Activated CD4-positive, alpha-beta T cell treated with anti-CD3 and anti-CD28 coated beads for 36 hours (primary cell): ENCODE data around the gene SPDYE1. TPM values are rescaled to one million over a fixed set of nuclear protein-coding genes. Genes with fewer than 3 reads are reported as not detected.
A peak's percentile ranks its signal among the peaks of the same experiment; 100 is the strongest.
"Not testable (repeated sequence)": the region's sequence is repeated elsewhere in the genome, so short reads cannot be mapped to it uniquely, and the experiment has no call there.

Experiments used
- ATAC-seq: fragments of 200-7000 bp; cut with Tn5 transposase; one replicate; pipeline ENCODE4 v1.10.0; 2021; ENCODE audit warnings: mild to moderate bottlenecking, moderate library complexity
- CTCF ChIA-PET: fragments of 350-600 bp; sonication (Branson Sonifier 250); formaldehyde crosslinking; loops from one replicate; lab custom pipeline; 2021; ENCODE audit warnings: antibody characterized with exemption; lab: Charles Lee
- POLR2A ChIA-PET: fragments of 350-600 bp; sonication (Branson Sonifier 250); formaldehyde crosslinking; loops from one replicate; lab custom pipeline; 2021; ENCODE audit warnings: antibody characterized with exemption, inconsistent platforms; lab: Charles Lee
- DNase-seq: peaks from one replicate; pipeline ENCODE4 v3.0.0-alpha.2; 2020
- H3K27ac Mint-ChIP-seq: one replicate; pipeline ENCODE4 v1.8.0; 2021; ENCODE audit warnings: mixed read lengths
- H3K27me3 Mint-ChIP-seq: one replicate; pipeline ENCODE4 v1.8.0; 2021; ENCODE audit warnings: mixed read lengths
- H3K36me3 Mint-ChIP-seq: one replicate; pipeline ENCODE4 v1.8.0; 2021; ENCODE audit warnings: low read depth, mixed read lengths
- H3K4me1 Mint-ChIP-seq: one replicate; pipeline ENCODE4 v1.8.0; 2021; ENCODE audit warnings: mixed read lengths
- H3K4me3 Mint-ChIP-seq: one replicate; pipeline ENCODE4 v1.8.0; 2021; ENCODE audit warnings: mild to moderate bottlenecking, moderate library complexity, mixed read lengths
- H3K9me3 Mint-ChIP-seq: one replicate; pipeline ENCODE4 v1.8.0; 2021; ENCODE audit warnings: low read depth, mixed read lengths
- intact Hi-C, 2 experiments: fragments of 100-400 bp; cut with DNase I in 1 of 2; cut with micrococcal nuclease in 1 of 2; formaldehyde crosslinking; loops; one replicate each; pipeline versions ENCODE4 v1.14.2 to v1.15.1; 2022 to 2024; cut with DNase I, micrococcal nuclease
- total RNA-seq, 2 experiments: library from RNA; stranded (reverse); gene quantifications; one replicate each; pipeline ENCODE4 v1.2.3, GENCODE V29; 2021

SPDYE1 gene
- total RNA-seq, 2 experiments from 2014 or later, result not detected

DNA sequence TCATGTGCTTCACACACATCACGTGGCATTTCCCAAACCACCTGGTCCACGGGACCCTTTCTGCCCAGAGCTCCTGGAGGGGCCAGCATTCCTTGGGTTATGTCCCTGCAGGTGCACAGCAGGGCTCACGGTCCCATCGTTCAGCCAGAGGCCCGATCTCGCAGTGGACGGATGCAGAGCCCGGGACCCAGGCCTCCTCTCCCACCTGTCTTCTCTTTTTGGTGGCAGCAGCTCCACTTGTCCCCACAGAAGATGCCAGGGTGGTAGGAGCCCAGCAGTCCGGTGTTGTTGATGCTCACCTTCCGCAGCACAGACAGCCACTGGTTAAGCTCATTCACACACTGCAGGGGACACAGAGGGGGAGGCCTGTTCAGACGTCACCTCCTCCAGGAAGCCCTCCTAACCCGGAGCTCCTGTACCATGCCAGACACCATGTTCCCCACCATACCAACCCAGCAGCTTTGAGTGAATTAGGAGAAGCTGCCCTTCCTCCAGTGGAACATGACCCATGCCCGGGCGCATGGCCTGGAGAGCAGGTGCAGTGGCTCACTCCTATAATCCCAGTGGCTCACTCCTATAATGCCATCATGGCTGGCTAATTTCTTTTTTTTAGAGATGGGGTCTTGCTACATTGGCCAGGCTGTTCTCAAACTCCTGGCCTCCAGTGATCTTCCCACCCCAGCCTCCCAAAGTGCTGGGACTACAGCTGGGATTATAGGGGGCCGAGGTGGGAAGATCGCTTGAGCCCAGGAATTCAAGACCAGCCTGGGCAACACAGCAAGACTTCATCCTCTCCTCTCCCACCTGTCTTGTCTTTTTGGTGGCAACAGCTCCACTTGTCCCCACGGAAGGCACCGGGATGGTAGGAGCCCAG, 36.5 kb downstream of the SPDYE1 start:
- CTCF ChIA-PET, ATAC-seq, H3K27ac Mint-ChIP-seq, intact Hi-C loops, H3K4me3 Mint-ChIP-seq, H3K27me3 Mint-ChIP-seq, DNase-seq, H3K9me3 Mint-ChIP-seq, H3K4me1 Mint-ChIP-seq, POLR2A ChIA-PET: not testable (repeated sequence)
- peaks cover 12% of the 10 kb centered on the region for H3K36me3 Mint-ChIP-seq

DNA sequence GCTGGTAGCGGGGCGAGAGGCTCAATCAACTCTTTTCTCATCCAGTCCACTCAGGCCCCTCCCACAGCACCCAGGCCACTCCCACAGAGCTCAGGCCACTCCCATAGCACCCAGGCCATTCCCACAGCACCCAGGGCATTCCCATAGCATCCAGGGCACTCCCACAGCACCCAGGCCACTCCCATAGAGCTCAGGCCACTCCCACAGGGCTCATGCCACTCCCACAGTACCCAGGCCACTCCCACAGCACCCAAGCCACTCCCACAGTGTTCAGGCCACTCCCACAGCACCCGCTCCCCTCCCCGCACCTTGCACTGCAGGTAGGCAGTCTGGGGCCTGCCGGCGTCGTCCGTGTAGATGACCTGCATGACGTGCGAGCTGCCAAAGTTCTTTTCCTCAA, 38.7 kb downstream of the SPDYE1 start:
- H3K27me3 Mint-ChIP-seq, H3K4me3 Mint-ChIP-seq, POLR2A ChIA-PET, H3K9me3 Mint-ChIP-seq, CTCF ChIA-PET, H3K27ac Mint-ChIP-seq, intact Hi-C loops: not testable (repeated sequence)
- peaks cover 11% of the 10 kb centered on the region for H3K4me1 Mint-ChIP-seq
- ATAC-seq, result peak; percentile 37
- peaks cover 13% of the 10 kb centered on the region for H3K36me3 Mint-ChIP-seq
- DNase-seq, result peak; percentile 71

DNA sequence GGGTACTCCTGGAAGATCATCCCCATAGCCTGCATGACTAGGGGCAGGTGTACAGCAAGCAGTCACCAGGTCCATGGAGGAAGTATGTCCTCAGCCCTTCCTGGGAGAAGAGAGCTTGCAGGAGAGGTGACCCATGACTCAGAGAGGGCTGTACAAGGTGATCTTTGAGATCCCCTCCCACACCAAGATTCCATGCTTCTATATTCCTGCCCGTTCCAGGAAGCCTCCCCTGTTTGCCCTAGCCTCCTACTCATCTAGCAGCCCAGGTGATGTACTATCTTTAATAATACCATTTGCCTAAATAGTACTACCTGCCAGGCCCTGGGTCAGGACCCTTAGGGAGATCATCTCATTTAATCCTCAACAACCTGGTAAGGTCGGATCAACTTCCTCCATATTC, 40.3 kb downstream of the SPDYE1 start:
- H3K27me3 Mint-ChIP-seq, H3K9me3 Mint-ChIP-seq, DNase-seq, ATAC-seq, H3K4me3 Mint-ChIP-seq, CTCF ChIA-PET, H3K27ac Mint-ChIP-seq, intact Hi-C loops: not testable (repeated sequence)
- POLR2A ChIA-PET, result interaction anchor here (0.6 kb wide), 1 partner anchor 104 kb away, joined by 6 read pairs; no protein-coding TSS in a partner anchor
- peaks cover 12% of the 10 kb centered on the region for H3K4me1 Mint-ChIP-seq
- peaks cover 11% of the 10 kb centered on the region for H3K36me3 Mint-ChIP-seq

DNA sequence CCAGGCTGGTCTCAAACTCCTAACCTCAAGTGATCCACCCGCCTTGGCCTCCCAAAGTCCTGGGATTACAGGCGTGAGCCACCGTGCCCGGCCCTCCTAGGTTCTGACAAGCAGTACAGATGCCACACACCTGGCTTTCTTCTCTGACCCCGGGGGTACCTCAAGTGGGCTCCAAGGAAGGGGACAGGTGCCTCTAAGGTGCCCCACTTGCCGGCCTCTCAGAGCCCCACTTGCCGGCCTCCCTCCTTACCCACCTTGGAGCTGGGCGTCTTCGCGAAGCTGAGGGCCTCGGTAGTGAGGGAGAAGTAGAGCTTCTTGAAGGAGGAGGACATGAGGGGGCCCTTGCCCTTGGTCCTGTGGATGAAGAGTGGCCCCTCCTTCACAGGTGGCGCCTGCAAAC, 40.9 kb downstream of the SPDYE1 start:
- intact Hi-C loops, H3K27ac Mint-ChIP-seq, POLR2A ChIA-PET, H3K4me3 Mint-ChIP-seq, DNase-seq, H3K9me3 Mint-ChIP-seq, ATAC-seq, H3K27me3 Mint-ChIP-seq, CTCF ChIA-PET, H3K36me3 Mint-ChIP-seq: not testable (repeated sequence)
- peaks cover 12% of the 10 kb centered on the region for H3K4me1 Mint-ChIP-seq

DNA sequence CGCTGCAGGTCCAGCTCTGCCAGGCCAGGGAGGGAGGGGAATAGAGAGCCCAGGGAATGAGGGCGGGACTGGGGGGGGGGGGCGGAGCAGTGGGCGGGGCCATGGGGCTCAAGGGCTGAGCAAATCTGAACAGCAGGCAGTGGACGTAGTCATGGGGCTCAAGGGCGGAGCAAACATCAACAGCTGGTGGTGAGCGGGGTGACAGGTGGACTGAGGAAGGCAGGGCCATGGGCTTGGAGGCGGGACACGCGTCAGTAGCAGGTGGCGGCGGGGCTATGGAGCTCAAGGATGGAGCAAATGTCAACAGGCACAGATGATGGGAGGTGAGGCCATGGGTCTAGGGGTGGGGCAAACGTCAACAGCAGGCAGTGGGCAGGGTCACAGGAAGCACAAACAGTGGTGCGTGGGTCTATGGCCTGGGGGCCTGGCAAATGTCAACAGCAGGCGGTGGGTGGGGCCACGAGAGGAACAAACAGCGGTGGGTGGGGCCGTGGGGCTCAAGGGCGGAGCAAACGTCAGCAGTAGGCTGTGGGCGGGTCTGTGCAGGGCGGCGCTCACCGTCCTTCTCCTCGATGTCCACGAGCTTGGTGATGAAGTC, 41.4 kb downstream of the SPDYE1 start:
- H3K4me3 Mint-ChIP-seq, result peak overlapping the region; percentile 40
- POLR2A ChIA-PET, H3K9me3 Mint-ChIP-seq, H3K27me3 Mint-ChIP-seq, CTCF ChIA-PET, H3K36me3 Mint-ChIP-seq: not testable (repeated sequence)
- peak overlapping the region; percentile 80 for H3K27ac Mint-ChIP-seq
- peaks cover 17% of the 10 kb centered on the region for H3K4me1 Mint-ChIP-seq
- ATAC-seq (peak; percentile 71), DNase-seq (peak; percentile 92)
- intact Hi-C loops, result loop anchor here in 1 of 2 experiments (1.0 kb wide), 1 partner anchor 161 kb away; the partner anchor contains the start of gene YKT6

DNA sequence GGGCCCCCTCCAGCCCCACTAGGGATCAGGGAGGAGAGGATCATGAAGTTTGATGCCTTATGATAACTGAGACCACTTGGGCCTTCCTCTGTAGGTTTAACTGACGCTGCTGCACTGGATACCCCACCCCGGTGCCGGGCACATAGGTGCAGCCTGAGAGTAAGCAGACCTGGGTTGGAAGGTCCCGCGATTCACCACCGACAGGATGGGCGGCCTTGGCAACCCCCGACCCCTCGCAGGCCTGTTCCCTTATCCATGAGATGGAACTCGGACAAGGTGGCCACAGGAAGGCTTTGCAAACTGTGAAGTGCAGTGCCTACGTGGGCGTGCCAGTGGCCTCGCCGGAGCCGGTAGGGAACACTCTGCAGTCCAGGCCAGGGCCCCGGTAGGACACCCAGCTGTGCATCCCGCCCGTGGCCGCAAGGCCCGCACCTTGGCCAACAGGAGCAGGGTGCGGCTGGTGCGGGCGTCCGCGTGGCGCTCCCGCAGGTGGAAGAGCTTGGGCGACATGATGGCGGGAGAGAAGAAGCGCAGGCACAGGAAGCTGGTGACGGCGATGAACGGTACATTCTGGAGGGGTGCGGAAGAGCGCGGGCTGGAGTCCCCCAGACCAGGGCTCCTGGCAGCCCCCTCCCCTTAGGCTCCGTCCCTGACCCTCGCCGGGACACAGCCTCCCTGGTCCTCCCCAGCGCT, 42.2 kb downstream of the SPDYE1 start:
- H3K27me3 Mint-ChIP-seq, H3K36me3 Mint-ChIP-seq, H3K9me3 Mint-ChIP-seq, POLR2A ChIA-PET, CTCF ChIA-PET: not testable (repeated sequence)
- ATAC-seq (peak; percentile 21), DNase-seq (peak; percentile 6)
- intact Hi-C loops, result loop anchor here in 1 of 2 experiments (1.0 to 10.0 kb wide), 5 partner anchors 21 to 1108 kb away; partner anchors contain the start of genes MRPL32, NUDCD3, POLD2 and PSMA2
- H3K27ac Mint-ChIP-seq, result peak overlapping the region; percentile 63
- peak overlapping the region; percentile 77 for H3K4me3 Mint-ChIP-seq
- H3K4me1 Mint-ChIP-seq, result peaks cover 18% of the 10 kb centered on the region

DNA sequence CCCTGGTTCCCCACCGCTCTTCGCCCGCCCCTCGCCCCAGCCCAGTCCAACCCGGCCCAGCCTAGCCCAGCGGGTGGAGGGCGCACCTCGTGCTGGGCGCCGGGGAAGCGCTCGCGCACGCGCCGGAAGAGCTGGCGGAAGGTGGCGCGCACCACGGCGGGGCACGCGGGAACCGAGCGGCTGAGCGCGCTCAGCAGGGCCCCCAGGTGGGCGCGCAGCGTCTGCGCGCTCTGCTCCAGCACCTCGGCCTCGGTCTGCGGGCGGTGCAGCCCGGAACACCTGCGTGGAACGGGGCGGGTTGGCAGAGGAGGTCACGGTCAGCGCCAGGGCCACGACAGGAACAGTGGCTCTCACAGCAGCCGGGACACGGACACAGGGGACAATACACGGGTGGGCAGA, 42.8 kb downstream of the SPDYE1 start:
- POLR2A ChIA-PET, H3K9me3 Mint-ChIP-seq, H3K27me3 Mint-ChIP-seq, CTCF ChIA-PET, H3K36me3 Mint-ChIP-seq: not testable (repeated sequence)
- Mint-ChIP-seq H3K27ac (peak overlapping the region; percentile 92), H3K4me3 (peak overlapping the region; percentile 77), H3K4me1 (peaks cover 20% of the 10 kb centered on the region)
- DNase-seq (peak; percentile 81), ATAC-seq (peak; percentile 67)
- intact Hi-C loops, result loop anchor here in 1 of 2 experiments (1.0 to 10.0 kb wide), 4 partner anchors 21 to 1108 kb away; partner anchors contain the start of genes MRPL32, NUDCD3, POLD2 and PSMA2

DNA sequence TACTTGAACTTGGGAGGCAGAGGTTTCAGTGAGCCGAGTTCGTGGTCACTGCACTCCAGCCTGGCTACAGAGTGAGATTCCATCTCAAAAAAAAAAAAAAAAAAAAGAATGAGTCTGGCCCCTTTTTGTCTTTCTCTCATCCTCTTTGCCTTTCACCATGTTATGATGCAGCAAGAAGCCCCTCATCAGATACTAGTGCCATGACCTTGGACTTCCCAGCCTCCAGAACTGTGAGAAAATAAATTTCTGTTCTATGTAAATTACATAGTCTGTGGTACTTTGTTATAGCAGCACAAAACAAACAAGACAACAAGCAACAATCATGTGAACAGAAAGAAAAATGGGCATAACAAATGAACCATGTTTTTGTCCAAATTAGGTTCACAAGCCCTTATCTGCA, 44.5 kb downstream of the SPDYE1 start:
- Mint-ChIP-seq H3K9me3 (no peaks in the 10 kb centered on the region), H3K36me3 (peaks cover 27% of the 10 kb centered on the region), H3K27ac (peak overlapping the region; percentile 72), H3K27me3 (no peaks in the 10 kb centered on the region), H3K4me1 (peaks cover 38% of the 10 kb centered on the region), H3K4me3 (no peak overlapping the region)
- intact Hi-C loops, result loop anchor here in 1 of 2 experiments (5.0 to 10.0 kb wide), 2 partner anchors 453 to 1110 kb away; partner anchors contain the start of genes MRPL32, NUDCD3 and PSMA2
- POLR2A ChIA-PET, result no interaction called here
- DNase-seq (no peak), ATAC-seq (no peak)
- CTCF ChIA-PET, result no interaction called here

DNA sequence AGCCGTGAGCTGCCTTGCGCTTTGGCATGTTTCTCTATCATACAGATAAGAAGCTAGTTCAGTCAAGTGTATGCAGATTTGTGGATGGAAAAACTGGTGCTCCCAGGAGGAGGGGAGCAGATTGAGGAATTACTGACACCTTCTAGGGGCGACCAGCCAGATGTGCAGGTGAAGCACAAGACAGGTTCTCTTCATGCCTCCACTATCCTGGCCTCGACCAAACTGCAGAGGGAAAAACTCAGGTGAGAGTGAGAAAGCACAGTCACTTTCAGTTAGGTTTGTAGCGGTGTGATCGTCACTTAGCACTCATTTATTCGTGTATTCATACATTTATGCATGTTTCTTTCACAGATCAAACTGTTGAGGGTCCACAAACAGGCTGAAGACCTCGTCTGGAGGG, 46.2 kb downstream of the SPDYE1 start:
- peak overlapping the region; percentile 88 for H3K4me3 Mint-ChIP-seq
- POLR2A ChIA-PET, result interaction anchor here (0.6 kb wide), 1 partner anchor 446 kb away, joined by 3 read pairs; the partner anchor contains the start of gene NUDCD3
- ATAC-seq, result no peak
- no peak for DNase-seq
- peaks cover 33% of the 10 kb centered on the region for H3K36me3 Mint-ChIP-seq
- H3K4me1 Mint-ChIP-seq, result peaks cover 49% of the 10 kb centered on the region
- intact Hi-C loops, result loop anchor here (1.0 to 10.0 kb wide), 8 partner anchors 25 to 1112 kb away; partner anchors contain the start of genes POLM (in 2 of the 2), MRPL32 (in 1 of the 2), NUDCD3 (in 1 of the 2) and POLD2 (in 1 of the 2)
- H3K27ac Mint-ChIP-seq, result peak overlapping the region; percentile 93
- CTCF ChIA-PET, result no interaction called here
- H3K27me3 Mint-ChIP-seq, result no peaks in the 10 kb centered on the region
- H3K9me3 Mint-ChIP-seq, result no peaks in the 10 kb centered on the region

DNA sequence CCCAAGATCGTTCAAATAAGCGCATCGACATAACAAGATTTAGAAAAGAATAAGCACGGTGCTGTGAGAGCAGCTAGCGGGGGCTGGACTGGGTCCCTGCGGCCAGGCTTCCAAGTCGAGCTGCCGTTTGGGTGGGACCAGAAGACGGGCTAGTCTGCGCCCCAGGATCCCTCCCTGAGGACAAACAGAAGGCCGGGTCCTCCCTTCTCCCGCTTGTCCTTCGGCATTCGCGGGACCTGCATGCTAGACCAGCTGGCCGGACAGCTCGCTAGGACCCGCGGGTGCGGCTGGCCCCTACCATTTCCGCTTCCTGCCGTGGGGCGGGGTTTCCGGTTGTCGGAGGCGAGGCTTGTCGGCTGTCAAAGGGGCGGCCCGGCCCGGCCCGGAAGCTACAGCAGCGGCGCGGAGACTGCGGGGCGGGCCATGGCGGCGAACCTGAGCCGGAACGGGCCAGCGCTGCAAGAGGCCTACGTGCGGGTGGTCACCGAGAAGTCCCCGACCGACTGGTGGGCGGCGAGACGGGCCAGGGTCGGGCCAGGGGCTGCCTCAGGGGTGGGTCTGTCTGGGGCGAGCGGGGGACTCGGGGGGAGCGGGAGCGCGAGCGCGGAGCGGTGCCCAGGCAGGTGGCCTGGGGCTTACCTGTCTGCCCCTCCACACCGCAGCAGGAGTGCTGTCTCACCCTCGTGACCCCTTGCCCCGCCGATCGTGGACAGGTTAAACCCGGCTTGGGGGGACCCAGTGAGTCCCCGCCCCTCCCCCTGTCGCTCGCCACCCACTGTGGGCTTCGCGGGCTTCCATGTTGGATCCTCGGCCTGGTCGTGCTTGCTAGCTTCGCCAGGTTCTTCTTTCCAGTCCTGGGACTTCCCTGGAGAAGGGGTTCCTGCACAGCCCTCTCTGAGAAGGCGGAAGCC, 46.9 kb downstream of the SPDYE1 start, which contains the start of gene DBNL:
Gene DBNL (plus strand): TSS at position 388 of the 911 bp plus-strand sequence. CDS start 36 bp downstream, at position 424.
- ChIA-PET POLR2A (interaction anchor here (0.6 kb wide), 2 partner anchors 157 to 445 kb away, joined by 3 to 4 read pairs; partner anchors contain the start of gene NUDCD3), CTCF (interaction anchor here (0.6 to 0.8 kb wide), 2 partner anchors 51 to 483 kb away, joined by 3 read pairs; no protein-coding TSS in a partner anchor)
- Mint-ChIP-seq H3K4me3 (peak within 1 kb of the TSS; percentile 88), H3K9me3 (no peaks in the 10 kb centered on the region), H3K27ac (peak within 1 kb of the TSS; percentile 93), H3K36me3 (peaks cover 35% of the 10 kb centered on the region), H3K27me3 (no peaks in the 10 kb centered on the region), H3K4me1 (peaks cover 52% of the 10 kb centered on the region)
- DNase-seq (peak; percentile 95), ATAC-seq (peak; percentile 72)
- intact Hi-C loops, result loop anchor here (1.0 to 10.0 kb wide), 8 partner anchors 25 to 1112 kb away; partner anchors contain the start of genes POLM (in 2 of the 2), MRPL32 (in 1 of the 2), NUDCD3 (in 1 of the 2) and POLD2 (in 1 of the 2)
